Measurements from ENCODE around the gene NHEJ1. TPM values are rescaled to one million over a fixed set of nuclear protein-coding genes. Genes with fewer than 3 reads are reported as not detected.

Gene NHEJ1
- polyA plus RNA-seq, 1 experiment: 24.1 TPM

DNA sequence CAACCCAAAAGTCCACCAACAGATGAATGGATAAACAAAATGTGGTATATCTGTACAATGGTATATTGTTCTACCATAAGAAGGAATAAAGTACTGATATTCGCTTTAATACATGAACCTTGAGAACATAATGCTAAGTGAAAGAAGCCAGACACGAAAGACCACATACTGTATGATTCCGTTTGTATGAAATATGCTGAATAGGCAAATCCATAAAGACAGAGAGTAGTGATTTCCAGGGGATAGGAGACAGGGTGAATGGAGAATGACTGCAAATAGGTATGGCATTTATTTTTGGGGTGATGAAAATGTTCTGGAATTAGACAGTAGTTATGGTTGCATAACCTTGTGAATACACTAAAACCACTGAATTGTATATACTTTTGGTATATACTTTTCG, 71.3 kb downstream of the NHEJ1 start:
- H3K36me3 ChIP-seq (ENCODE audit: control insufficient read depth, insufficient read depth, low read length): no peaks in the 10 kb centered on the region; the same call in 1 of the 2 replicates
- no peak overlapping the region for H3K4me3 ChIP-seq (ENCODE audit: low read depth, low read length)
- no peak for DNase-seq (ENCODE audit: low read depth)
- CTCF ChIA-PET: interaction anchor here (0.7 kb wide), 1 partner anchor 14 kb away, joined by 3 read pairs; no protein-coding TSS in a partner anchor
- H3K27me3 ChIP-seq (ENCODE audit: control insufficient read depth, insufficient read depth, low read length): no peaks in the 10 kb centered on the region
- POLR2A ChIA-PET: no interaction called here
- TF ChIP-seq, protein P1, sequence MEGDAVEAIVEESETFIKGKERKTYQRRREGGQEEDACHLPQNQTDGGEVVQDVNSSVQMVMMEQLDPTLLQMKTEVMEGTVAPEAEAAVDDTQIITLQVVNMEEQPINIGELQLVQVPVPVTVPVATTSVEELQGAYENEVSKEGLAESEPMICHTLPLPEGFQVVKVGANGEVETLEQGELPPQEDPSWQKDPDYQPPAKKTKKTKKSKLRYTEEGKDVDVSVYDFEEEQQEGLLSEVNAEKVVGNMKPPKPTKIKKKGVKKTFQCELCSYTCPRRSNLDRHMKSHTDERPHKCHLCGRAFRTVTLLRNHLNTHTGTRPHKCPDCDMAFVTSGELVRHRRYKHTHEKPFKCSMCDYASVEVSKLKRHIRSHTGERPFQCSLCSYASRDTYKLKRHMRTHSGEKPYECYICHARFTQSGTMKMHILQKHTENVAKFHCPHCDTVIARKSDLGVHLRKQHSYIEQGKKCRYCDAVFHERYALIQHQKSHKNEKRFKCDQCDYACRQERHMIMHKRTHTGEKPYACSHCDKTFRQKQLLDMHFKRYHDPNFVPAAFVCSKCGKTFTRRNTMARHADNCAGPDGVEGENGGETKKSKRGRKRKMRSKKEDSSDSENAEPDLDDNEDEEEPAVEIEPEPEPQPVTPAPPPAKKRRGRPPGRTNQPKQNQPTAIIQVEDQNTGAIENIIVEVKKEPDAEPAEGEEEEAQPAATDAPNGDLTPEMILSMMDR (IDR thresholded peaks at IDR 0.05; ENCODE audit: insufficient read depth, low read depth, low read length): no peak

DNA sequence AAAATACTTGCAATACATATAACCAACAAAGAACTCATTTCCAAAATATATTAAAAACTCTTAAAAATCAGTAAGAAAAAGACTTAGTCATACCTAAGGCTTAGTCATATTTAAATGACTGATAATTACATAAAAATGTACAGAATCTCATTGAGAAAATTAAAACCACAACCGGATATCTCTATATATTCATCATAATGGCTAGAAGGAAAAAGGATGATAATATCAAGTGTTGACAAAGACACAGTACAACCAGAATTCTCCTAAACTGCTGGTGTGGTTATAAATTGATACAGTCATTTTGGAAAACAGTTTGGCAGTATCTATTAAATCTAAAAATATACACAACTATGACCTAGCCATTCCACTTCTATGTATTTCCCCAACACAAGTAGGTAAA, 72.8 kb downstream of the NHEJ1 start:
- CTCF ChIA-PET: interaction anchor here (1.3 to 8.6 kb wide), 4 partner anchors 14 to 54 kb away, joined by 5 to 67 read pairs (median 8); no protein-coding TSS in a partner anchor
- TF ChIP-seq, protein P1 (IDR thresholded peaks at IDR 0.05; ENCODE audit: insufficient read depth, low read depth, low read length): no peak

GRCh38 chr2:219087361-219087760, 73.3 kb downstream of the NHEJ1 start:
- Histone ChIP-seq H3K36me3 (ENCODE audit: control insufficient read depth, insufficient read depth, low read length) (no peaks in the 10 kb centered on the region; the same call in 1 of the 2 replicates), H3K4me3 (ENCODE audit: low read depth, low read length) (no peak overlapping the region), H3K27me3 (ENCODE audit: control insufficient read depth, insufficient read depth, low read length) (no peaks in the 10 kb centered on the region)
- TF ChIP-seq, protein P1 (IDR thresholded peaks at IDR 0.05; ENCODE audit: insufficient read depth, low read depth, low read length): no peak
- DNase-seq (ENCODE audit: low read depth): no peak
- CTCF ChIA-PET: interaction anchor here (1.8 to 8.6 kb wide), 3 partner anchors 13 to 54 kb away, joined by 5 to 67 read pairs (median 11); no protein-coding TSS in a partner anchor
- POLR2A ChIA-PET: no interaction called here

More for the DNA sequence above, 72.8 kb downstream of the NHEJ1 start:
- Histone ChIP-seq H3K4me3 (ENCODE audit: low read depth, low read length) (no peak overlapping the region), H3K27me3 (ENCODE audit: control insufficient read depth, insufficient read depth, low read length) (no peaks in the 10 kb centered on the region), H3K36me3 (ENCODE audit: control insufficient read depth, insufficient read depth, low read length) (no peaks in the 10 kb centered on the region; the same call in 1 of the 2 replicates)
- POLR2A ChIA-PET: no interaction called here
- no peak for DNase-seq (ENCODE audit: low read depth)

DNA sequence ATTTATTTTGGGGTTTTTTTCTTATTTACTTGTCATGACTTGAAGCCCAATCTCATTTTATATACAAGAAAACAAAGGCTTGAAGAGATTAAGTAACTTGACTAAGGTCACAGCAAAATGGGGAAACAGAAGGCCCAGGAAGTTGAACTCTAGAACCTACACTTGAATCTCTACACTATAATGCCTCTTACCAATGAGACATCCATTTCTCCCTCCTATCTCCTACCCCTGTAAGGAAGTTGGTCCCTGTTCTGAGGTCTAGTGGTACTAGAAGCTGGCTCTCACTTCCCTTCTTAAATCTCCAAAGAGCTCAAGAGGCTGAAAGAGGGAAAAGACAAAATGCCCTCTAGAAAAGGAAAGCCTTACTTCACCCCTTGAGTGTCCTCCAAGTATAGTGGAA, 74.4 kb downstream of the NHEJ1 start:
- TF ChIP-seq, protein P1 (IDR thresholded peaks at IDR 0.05; ENCODE audit: insufficient read depth, low read depth, low read length): no peak
- Histone ChIP-seq H3K4me3 (ENCODE audit: low read depth, low read length) (no peak overlapping the region), H3K36me3 (ENCODE audit: control insufficient read depth, insufficient read depth, low read length) (no peaks in the 10 kb centered on the region; the same call in 1 of the 2 replicates), H3K27me3 (ENCODE audit: control insufficient read depth, insufficient read depth, low read length) (no peaks in the 10 kb centered on the region)
- ChIA-PET CTCF (interaction anchor here (1.2 to 8.6 kb wide), 3 partner anchors 12 to 56 kb away, joined by 3 to 67 read pairs (median 5); no protein-coding TSS in a partner anchor), POLR2A (no interaction called here)
- no peak for DNase-seq (ENCODE audit: low read depth)

GRCh38 chr2:219084791-219085190, 75.8 kb downstream of the NHEJ1 start:
- Histone ChIP-seq H3K27me3 (ENCODE audit: control insufficient read depth, insufficient read depth, low read length) (no peaks in the 10 kb centered on the region), H3K36me3 (ENCODE audit: control insufficient read depth, insufficient read depth, low read length) (no peaks in the 10 kb centered on the region; the same call in 1 of the 2 replicates), H3K4me3 (ENCODE audit: low read depth, low read length) (no peak overlapping the region)
- no peak for DNase-seq (ENCODE audit: low read depth)
- TF ChIP-seq, protein P1 (IDR thresholded peaks at IDR 0.05; ENCODE audit: insufficient read depth, low read depth, low read length): no peak
- ChIA-PET POLR2A (no interaction called here), CTCF (interaction anchor here (0.9 to 8.6 kb wide), 7 partner anchors 10 to 209 kb away, joined by 3 to 67 read pairs (median 5); no protein-coding TSS in a partner anchor)
